Calu3 (cell line): Measurements from ENCODE around the gene ERP44. TPM values are rescaled to one million over a fixed set of nuclear protein-coding genes. Genes with fewer than 3 reads are reported as not detected.
A peak's percentile ranks its signal among the peaks of the same experiment; 100 is the strongest.
"Not testable (repeated sequence)": the region's sequence is repeated elsewhere in the genome, so short reads cannot be mapped to it uniquely, and the experiment has no call there.

ENCODE experiments used
- BruUV-seq: library from RNA; stranded (reverse); fragments of 400-500 nt; replicated peaks from 2 replicates; lab custom pipeline; 2021; lab: Mats Ljungman, UMichigan
- CTCF ChIA-PET: fragments of 300-600 bp; sonication (Branson Sonifier 250); formaldehyde crosslinking; loops from one replicate; lab custom pipeline; 2022; ENCODE audit warnings: antibody characterized with exemption; lab: Charles Lee
- DNase-seq: peaks from one replicate; pipeline ENCODE4 v3.0.0; 2022
- H3K27ac Mint-ChIP-seq: one replicate; pipeline ENCODE4 v1.8.0; 2022; ENCODE audit warnings: mixed read lengths; ENCODE audit not compliant: unreplicated experiment
- H3K27me3 Mint-ChIP-seq: one replicate; pipeline ENCODE4 v1.8.0; 2022; ENCODE audit warnings: mixed read lengths; ENCODE audit not compliant: unreplicated experiment
- H3K36me3 Mint-ChIP-seq: one replicate; pipeline ENCODE4 v1.8.0; 2022; ENCODE audit warnings: mild to moderate bottlenecking, moderate library complexity, mixed read lengths; ENCODE audit not compliant: insufficient read depth, unreplicated experiment
- H3K4me1 Mint-ChIP-seq: one replicate; pipeline ENCODE4 v1.8.0; 2022; ENCODE audit warnings: mild to moderate bottlenecking, low read depth, mixed read lengths; ENCODE audit not compliant: unreplicated experiment
- H3K4me3 Mint-ChIP-seq: one replicate; pipeline ENCODE4 v1.8.0; 2022; ENCODE audit warnings: mild to moderate bottlenecking, low read depth, moderate library complexity, mixed read lengths; ENCODE audit not compliant: unreplicated experiment
- H3K9me3 Mint-ChIP-seq: one replicate; pipeline ENCODE4 v1.8.0; 2022; ENCODE audit warnings: low read depth, mixed read lengths; ENCODE audit not compliant: unreplicated experiment
- CTCF ChIP-seq: fragments of 200-600 bp; IDR thresholded peaks from one replicate; pipeline ENCODE4 v1.8.0; 2022; ENCODE audit warnings: antibody characterized with exemption; ENCODE audit not compliant: unreplicated experiment
- intact Hi-C: fragments of 100-400 bp; cut with micrococcal nuclease; formaldehyde crosslinking; loops from one replicate; pipeline ENCODE4 v1.10.0; 2022; ENCODE audit not compliant: unreplicated experiment
- total RNA-seq: library from RNA; stranded (reverse); gene quantifications from 2 replicates; pipeline ENCODE4 v1.2.3, GENCODE V29; 2022

Gene ERP44
- total RNA-seq, 1 experiment from 2014 or later, result 12.3 TPM

DNA sequence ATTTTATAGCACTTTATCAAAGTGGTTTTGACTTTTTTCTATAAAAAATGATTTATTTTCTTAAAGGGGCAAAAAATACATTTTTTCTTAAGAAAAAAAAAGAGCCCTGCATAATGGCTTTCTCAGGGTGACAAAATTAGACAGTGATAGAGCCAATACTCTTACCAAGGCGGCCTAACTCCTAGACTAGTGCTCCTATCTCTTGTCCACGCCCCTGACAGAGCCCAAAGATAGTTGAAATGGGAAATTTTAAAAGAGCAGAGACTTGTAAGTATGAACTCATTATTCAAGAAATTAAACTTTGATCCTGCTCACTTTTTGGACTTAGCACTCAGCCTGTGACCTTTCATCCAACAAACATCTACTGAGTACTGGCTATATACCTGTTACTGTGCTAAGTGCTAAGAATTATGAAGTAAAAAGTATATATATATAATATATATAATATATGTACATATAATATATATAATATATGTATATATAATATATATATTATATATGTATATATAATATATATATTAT lies 1.4 kb upstream of the ERP44 start:
- intact Hi-C loops, result no loop called here
- no peaks in the 10 kb centered on the region for H3K9me3 Mint-ChIP-seq
- H3K4me1 Mint-ChIP-seq, result peaks cover 11% of the 10 kb centered on the region
- peaks cover 24% of the 10 kb centered on the region for H3K36me3 Mint-ChIP-seq
- CTCF ChIA-PET, result no interaction called here
- peak overlapping the region; percentile 98 for H3K4me3 Mint-ChIP-seq
- no peak for TF ChIP-seq CTCF
- H3K27me3 Mint-ChIP-seq, result no peaks in the 10 kb centered on the region
- DNase-seq, result no peak
- H3K27ac Mint-ChIP-seq, result peak overlapping the region; percentile 94
- BruUV-seq, result TSS peak; percentile 45

DNA sequence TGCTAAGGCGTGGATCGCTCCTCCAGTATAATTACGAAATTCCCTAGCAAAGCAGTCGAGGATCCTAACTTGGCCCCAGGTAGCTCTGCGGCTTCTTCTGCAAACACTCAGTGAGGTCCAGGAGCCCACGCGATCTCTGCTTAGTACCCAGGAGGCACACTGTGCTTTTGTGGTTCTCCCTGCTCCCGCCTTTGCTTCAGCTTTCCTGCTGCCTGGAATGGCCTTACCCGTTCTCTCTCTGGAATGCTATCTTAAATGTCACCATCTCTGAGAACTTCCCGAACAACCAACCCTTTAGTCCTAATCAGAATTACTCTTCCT lies 882 bp upstream of the ERP44 start:
- no TSS peak for BruUV-seq
- peak overlapping the region; percentile 98 for H3K4me3 Mint-ChIP-seq

DNA sequence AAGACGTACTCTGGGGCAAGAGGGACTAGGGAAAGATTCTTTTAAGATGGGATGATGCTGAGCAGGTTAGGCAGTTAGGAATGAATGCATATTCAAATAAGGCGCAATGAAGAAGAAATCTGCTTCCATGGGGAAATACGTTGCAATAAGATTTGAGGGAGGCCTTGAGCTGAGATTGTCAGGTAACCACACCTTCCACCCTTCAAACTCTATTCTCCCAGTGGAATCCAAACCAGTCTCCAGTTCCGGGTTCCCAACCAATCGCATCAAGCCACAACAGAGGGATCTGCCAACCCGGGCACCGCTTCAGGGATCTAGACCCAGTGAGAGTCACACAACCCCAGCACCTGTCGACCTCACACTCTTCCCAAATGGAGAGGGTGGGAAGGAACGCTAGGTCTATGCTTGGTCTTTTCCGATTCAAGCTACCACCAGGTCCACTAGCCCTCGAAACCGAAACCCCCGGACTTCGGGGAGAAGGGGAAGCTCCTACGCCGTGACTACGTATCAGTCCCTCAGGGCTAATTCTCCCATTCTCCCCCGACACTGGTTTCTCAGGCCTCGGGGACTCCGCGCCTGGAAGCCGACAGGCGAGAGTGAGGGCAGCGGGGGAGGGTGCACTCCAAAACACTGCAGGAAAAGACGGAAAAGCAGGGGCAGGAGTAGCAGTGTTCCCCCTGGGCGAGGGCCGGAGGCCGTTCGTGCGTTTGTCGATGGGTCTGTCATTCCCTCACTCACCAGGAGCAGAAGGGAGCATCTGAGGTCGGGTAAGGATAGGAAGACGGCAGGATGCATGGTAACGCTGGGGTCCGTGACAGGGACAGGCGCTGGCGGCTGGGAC lies 534 bp downstream of the ERP44 start:
- CTCF ChIA-PET, result no interaction called here
- peak; percentile 70 for DNase-seq
- Mint-ChIP-seq H3K27ac (peak overlapping the region; percentile 94), H3K4me1 (peaks cover 11% of the 10 kb centered on the region), H3K9me3 (no peaks in the 10 kb centered on the region), H3K4me3 (peak overlapping the region; percentile 98), H3K27me3 (no peaks in the 10 kb centered on the region), H3K36me3 (peaks cover 24% of the 10 kb centered on the region)
- no peak for TF ChIP-seq CTCF
- BruUV-seq, result no TSS peak
- intact Hi-C loops, result loop anchor here (5.0 kb wide), 1 partner anchor 71 kb away; no protein-coding TSS in a partner anchor

More for the DNA sequence above, 882 bp upstream of the ERP44 start:
- Mint-ChIP-seq H3K27me3 (no peaks in the 10 kb centered on the region), H3K4me1 (peaks cover 11% of the 10 kb centered on the region), H3K27ac (peak overlapping the region; percentile 94), H3K36me3 (peaks cover 24% of the 10 kb centered on the region), H3K9me3 (no peaks in the 10 kb centered on the region)
- DNase-seq, result peak; percentile 4
- intact Hi-C loops, result loop anchor here (5.0 kb wide), 1 partner anchor 72 kb away; no protein-coding TSS in a partner anchor
- TF ChIP-seq CTCF, result no peak
- CTCF ChIA-PET, result no interaction called here

DNA sequence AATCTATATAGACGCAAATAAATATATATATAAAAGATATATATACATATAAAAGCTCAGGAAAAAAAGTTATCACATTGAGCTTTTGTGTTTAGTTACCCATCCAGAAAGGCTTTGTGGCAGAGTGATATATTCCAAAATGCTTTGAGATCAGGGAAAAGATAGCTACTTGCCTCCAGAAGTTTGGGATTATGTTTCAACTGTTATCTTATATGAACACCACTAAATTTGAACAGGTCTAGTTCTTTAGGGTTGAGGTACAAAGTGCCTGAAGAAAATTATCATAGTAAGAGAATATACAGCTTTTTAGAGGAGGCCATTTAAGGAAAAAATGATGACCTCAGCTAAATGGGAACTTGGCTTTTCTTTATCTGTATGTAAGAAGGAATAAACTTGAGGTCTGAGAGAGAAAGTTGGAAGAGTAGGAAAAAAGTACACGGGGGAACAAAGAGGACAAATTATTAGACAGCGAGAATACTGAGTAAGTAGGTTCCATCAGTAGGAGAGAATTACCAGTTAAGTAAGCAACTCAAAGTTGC lies 2.4 kb downstream of the ERP44 start:
- CTCF ChIA-PET, result no interaction called here
- BruUV-seq, result no TSS peak
- DNase-seq, result no peak
- intact Hi-C loops, result loop anchor here (5.0 kb wide), 1 partner anchor 69 kb away; no protein-coding TSS in a partner anchor
- Mint-ChIP-seq H3K27ac (peak overlapping the region; percentile 10), H3K9me3 (no peaks in the 10 kb centered on the region), H3K4me1 (peaks cover 11% of the 10 kb centered on the region), H3K36me3 (peaks cover 24% of the 10 kb centered on the region), H3K27me3 (no peaks in the 10 kb centered on the region), H3K4me3 (no peak overlapping the region)
- TF ChIP-seq CTCF, result no peak

- intact Hi-C loops, BruUV-seq: not testable (repeated sequence)
Measured at GRCh38 chr9:100094411-100094810, 4.4 kb downstream of the ERP44 start.

More at GRCh38 chr9:100094411-100094810, 4.4 kb downstream of the ERP44 start:
- H3K4me3 Mint-ChIP-seq, DNase-seq, H3K27ac Mint-ChIP-seq, CTCF ChIA-PET, H3K9me3 Mint-ChIP-seq, H3K27me3 Mint-ChIP-seq: not testable (repeated sequence)
- peaks cover 11% of the 10 kb centered on the region for H3K4me1 Mint-ChIP-seq
- H3K36me3 Mint-ChIP-seq, result peaks cover 18% of the 10 kb centered on the region
